Measurements from ENCODE around the gene TPCN1.

Gene TPCN1
- total RNA-seq: 38.2 to 40.2 reads per million in 2 donors

DNA sequence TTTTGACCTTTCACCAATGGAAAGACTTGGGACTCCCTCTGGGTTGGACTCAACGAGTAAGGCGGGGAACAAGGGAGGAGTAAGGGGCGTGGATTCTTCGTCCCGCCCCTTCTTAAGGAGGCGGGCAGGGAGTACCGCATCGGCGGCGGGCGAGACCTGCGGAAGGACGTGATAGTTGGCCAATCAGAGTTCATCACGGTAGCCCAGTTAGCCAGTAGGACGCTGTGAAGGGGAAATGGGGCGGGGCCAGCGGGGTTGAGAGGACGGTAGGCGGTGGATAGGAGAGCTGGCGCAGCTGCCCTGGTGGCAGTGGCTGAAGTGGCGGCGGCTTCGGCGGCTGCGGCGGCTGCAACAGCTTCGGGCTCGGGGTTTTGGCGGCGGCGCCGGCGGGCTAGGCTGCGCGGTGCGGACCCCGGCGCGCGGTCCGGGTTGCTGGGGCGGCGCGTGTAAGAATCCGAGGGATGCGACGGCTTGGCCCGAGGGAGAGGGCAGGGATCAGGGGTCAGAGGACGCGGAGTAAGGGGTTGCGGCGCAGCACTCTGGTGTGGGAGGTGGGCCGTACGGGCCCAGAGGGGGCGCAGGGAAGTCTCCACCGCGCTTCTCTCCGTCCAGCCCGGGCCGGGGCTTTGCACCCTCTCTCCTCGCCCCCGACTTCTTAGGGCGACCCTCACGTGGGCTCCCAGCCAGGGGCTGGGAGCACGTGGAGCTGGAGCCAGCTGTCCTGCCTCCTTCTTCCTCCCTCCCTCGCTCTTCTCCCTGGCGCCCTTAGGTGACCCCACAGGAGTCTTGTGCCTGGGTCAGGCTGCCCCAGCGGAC, at the start of gene TPCN1:
Gene TPCN1 (plus strand): TSS at position 284 of the 816 bp plus-strand sequence. CDS start 5,389 bp downstream, outside the sequence.
- DNase-seq: peak; percentile 86

DNA sequence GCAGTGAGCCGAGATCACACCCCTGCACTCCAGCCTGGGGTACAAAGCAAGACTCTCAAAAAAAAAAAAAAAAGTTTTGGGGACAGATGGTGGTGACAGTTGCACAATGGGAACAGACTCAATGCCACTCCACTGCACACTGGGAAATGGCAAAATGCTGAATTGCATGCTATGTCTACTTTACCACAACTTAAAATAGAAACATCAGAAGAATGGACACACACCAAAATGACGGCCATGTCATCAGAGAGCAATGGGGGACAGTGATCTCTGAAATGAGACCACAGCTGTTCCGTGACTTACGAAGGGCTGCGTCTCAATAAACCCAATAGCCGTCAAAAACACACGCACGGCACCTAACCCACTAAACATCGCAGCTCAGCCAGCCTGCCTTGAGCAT, 49.7 kb upstream of the TPCN1 start:
- no peak for DNase-seq

DNA sequence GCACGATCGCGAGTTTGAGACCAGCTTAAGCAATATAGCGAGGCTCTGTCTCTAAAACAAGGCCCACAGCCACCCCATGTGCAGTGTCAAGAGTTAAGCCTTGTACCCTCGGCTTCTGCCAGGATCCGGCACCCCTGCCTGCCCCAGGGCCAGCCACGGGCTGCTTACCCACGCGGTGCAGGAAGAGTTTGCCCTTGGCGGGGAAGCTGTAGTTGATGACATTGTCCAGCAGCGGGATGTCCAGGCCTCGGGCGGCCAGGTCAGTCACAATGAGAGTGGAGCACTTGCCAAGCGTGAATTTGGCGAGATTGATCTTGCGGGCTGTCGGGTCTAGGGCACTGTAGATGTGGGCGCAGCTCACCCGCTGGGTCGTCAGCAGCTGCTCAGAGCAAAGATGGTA, 49.1 kb upstream of the TPCN1 start:
- DNase-seq: no peak

DNA sequence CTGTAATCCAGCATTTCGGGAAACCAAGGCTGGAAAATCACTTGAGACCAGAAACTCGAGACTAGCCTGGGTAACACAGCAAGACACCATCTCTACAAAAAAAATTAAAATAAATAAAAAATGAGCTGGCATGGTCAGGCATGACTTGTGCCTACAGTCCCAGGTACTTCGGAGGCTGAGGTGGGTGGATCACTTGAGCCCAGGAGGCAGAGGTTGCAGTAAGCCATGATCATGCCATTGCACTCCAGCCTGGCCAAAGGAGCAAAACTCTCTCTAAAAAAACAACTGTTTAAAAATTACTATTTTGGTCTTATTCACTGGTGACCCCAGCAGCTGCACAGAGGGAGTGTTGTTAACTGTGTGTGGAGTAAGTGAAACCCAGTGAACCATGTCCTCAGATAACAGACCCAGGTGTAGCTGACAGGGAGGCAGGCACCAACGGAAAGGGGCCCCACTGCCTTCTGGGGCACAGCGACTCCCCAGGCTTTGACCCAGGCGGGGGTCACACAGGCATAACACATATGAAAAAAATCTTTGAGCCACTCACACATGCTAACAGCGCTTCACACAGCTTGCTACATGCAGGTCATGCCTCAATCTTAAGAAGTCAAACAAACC, 48.1 kb upstream of the TPCN1 start:
- DNase-seq: no peak

DNA sequence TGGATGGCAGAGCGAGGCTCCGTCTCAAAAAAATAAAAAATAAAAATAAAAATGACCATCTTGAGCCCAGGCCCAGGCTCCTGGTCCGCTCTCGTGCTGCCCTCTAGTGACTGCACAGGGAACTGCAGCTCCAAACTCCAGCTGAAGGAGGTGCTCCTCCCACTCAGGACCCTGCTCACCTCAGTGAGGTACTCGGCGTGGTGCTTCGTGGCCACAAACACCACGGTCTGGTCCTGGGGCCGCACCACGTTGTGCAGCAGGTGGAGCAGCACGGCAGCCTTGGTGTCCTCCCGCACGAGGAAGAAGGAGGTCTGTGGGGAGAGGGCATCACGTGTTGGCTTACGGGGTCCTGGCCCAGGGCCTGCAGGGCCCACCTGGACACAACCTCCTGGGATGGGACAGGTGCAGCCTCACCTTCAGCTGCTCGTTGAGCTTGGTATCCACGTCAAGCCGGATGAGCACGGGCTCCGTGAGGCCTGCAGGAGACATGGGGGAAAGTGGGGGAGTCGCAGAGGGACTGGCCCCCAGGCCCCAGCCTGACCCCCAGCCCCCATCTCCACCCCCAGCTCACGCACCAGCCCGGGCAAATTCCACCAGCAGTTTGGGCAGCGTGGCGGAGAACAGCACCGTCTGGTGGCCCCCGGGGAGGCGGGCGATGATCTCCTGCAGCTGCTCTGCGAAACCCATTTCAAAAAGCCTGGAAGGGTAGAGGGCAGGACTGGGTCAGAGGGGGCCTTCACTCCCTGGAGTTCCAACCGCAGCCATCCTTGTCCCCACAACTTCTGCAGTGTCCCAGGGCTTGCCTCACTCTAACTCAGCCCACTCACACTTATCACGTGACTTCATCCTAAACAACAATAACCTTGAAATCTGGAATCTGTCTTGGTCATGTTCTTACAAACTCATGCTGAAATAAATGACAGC, 46.5 kb upstream of the TPCN1 start:
- no peak for DNase-seq

DNA sequence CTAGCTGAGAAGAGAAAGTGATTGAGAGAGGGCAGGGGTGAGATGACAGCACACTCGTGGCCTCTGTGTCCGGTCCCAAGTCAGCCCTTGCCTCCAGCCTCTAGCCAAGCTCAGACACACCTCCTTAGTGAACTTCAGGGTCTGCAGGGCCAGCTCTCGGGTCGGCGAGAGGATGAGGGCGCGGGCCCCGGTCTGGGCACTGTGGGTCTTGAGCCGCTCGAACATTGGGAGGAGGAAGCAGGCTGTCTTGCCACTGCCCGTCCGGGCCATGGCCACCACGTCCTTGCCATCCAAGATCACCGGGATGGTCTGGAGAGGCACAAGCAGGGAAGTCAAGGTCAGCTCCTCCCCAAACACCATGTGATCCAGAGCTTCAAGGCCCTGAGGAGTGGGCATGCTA, 42.2 kb upstream of the TPCN1 start:
- no peak for DNase-seq

DNA sequence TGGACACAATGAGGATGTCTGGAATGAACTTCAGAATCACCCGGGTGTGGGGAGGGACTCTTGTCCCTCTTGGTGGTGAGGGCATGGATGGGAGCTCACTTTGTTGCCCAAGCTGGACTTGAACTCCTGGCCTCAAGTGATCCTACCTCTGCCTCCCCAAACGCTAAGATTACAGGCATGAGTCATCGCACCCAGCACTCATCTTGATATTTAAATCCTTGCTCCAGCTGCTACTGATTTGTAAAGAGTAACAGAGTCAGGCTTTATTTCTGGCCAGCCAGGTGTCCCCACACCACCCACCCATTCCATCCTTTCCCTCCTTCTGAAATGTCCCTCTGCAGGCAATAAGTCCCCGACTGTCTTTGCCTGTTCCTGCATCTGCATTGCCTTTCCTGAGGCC, 40.9 kb upstream of the TPCN1 start:
- no peak for DNase-seq

DNA sequence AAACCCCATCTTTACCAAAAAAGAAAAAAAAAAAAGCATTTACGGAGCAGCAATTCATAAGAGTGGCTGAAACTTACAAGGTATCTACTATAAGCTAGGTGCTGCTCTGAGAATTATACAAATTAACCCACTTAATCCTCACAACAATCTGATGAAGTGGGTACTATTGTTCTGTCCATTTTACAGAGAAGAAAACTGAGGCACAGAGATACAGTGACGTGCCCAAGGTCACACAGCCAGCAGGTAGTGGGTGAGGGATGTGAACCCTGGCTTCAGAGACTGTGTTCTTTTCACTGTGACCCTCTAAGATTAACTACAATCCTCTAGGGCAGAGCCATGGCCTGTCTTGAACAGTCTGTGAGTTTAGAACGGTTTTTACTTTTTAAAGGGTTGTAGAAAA, 39.3 kb upstream of the TPCN1 start:
- DNase-seq: no peak

DNA sequence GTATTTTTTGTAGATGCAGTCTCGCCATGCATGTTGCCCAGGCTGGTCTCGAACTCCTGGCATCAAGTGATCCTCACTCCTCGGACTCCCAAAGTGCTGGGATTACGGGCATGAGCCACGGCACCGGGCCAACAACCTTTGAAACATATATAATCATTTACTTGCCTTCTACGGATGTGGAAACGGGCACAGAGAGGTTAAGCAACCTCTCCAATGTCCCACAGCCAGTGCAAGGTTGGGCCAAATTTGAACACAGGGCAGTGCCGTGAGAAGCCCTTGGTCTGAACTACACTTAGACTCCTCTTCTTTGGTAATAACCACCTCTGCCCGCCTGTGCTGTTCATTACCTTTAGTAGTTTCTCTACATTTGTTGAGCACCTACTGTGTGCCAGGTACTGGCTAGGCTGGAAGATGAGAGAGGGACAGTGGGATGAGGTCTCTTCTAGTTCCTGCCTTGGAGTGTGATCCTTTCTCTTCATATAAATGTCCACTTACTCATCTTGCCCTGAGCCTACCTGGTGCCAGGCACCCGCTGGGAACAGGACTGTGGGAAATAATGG, 38.2 kb upstream of the TPCN1 start:
- no peak for DNase-seq

DNA sequence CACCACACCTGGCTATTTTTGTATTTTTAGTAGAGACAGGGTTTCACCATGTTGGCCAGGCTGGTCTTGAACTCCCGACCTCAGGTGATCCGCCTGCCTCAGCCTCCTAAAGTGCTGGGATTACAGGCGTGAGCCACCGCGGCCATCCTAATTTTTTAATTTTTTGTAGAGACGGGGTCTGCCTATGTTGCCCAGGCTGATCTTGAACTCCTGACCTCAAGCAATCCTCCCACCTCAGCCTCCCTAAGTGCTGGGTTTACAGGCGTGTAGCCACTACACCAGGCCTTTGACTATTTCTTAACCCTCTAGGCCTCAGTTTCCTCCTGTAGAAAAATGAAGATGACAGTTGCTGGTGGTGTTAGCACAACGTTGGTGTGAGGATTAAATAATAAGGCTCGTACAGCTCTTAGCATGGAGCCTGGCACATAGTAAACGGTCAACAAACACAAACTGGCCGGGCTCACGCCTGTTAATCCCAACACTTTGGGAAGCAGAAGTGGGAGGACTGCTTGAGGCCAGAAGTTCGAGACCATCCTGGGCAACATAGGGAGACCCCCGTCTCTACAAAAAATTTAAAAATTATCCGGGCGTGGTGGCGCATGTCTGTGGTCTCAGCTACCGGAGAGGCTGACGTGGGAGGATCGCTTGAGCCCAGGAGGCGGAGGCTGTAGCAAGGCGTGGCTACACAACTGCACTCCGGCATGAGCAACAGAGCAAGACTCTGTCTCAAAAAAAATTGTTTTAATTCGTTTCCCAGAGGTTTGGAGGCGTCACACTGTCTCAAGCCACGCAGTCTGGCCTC, 37.0 kb upstream of the TPCN1 start:
- no peak for DNase-seq

DNA sequence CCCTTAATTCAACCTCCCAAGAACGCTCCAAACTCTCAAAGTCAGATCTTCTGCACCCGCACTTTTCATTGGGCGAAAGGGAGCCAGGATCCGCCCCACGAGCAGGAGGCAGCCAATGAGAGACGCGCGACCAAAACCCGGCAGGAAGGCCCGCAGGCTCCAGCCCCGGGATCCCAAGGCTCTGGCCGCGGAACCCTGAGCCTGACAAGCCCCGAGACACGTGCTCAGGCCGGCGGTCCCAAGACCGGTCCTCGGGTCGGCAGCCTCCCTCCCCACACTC, 36.4 kb upstream of the TPCN1 start:
- DNase-seq: peak; percentile 56

DNA sequence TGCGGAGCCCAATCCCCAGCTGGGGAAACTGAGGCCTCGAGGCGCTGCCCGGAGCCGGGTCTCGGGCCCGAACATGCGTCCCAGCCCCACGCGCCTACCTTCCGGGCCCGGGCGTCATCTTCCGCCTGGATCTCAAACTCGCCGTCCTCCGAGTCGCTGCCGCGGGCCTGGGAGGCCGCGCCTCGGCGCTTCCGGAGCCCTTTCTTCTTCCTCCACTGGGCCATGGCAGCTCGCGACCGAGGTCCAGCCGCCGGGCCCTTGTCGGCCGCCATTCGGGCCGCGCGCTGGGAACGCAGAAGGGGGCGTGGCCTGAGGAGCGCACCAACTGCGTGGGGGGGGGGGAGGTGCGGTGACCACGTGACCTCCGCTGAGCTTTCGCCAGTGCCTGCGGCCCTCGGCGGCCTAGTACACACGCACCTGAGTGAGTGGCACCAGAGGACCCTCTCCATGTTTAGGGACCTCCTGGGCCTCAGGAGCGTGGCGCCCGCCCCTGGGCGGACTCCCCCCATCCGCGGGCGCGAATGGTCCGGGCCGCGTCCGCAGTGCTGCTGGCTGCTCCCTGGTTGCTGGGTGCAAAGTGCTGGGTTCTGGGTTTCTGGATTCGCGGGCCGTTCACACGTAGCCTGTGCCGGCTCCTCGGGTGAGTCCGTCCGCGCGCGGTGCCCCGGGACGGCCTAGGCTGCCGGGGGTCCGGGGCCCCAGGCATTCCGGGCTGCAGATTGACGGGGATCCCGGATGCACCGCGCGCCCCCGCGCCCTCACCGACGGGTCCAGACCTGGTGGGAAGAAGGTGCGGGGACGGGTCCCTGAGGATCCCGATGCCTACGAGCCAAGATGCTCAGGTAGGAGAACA, 35.9 kb upstream of the TPCN1 start, which contains the start of the genes DDX54 and RITA1:
Gene DDX54 (minus strand): TSS at position 299 of the 853 bp plus-strand sequence. CDS start 27 bp downstream, at position 272.
Gene RITA1 (plus strand): TSS at position 542 of the 853 bp plus-strand sequence. CDS start 1,026 bp downstream, outside the sequence.
- DNase-seq: peak; percentile 66

DNA sequence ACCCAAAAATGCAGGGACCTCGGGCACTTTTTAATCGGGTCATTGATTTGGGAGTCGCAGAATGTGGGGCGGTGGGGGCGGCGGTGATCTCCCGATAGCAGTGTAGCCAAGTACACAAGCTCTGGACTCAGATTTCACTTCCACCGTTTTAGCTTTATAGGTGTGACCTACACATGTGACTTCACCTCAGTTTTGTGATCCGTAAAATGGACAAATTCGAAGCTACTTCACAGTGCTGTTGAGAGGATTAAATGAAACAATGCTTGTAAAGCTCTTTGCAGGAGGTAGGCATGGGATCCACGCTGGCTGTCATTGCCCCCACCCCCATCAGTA, 35.3 kb upstream of the TPCN1 start:
- DNase-seq: no peak

DNA sequence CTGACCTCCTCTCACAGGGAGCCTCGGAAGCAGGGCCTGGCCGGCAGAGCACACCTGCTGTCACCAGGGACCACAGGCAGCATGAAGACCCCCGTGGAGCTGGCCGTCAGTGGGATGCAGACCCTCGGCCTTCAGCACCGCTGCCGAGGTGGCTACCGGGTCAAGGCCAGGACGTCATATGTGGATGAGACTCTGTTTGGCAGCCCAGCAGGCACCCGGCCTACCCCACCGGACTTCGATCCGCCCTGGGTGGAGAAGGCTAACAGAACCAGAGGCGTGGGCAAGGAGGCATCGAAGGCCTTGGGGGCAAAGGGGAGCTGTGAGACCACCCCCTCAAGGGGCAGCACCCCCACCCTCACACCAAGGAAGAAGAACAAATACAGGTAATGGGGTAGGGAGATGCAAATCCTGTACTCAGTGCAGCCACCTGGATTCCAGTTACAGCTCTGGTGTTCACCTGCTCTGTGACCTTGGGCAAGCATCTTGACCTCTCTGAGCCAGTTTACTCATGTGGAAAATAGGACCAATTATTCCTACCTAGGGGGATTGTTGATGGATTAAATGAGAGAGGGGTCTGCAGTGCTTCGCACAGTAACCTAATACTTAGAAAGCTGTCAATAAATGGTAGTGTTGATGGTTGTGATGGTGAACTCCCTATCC, 34.5 kb upstream of the TPCN1 start:
- no peak for DNase-seq

DNA sequence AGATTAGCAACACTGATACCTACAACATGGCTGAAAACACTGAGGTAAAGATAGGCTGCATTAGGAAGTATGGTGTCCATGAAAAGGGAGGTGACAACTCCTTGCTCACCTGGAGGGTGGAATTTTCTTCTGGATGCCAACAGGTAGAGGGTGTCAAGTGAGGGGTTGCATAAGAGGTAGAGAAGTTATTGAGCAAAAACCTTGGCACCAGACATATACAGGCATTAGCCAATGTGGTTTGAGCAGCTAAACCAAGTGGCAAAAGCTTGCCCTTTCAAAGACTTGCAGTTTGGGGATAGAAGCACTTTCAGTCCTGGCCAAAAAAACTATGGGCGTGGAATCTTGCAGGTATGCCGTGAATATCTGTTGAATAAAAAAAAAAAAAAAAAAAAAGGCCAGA, 31.9 kb upstream of the TPCN1 start:
- no peak for DNase-seq

DNA sequence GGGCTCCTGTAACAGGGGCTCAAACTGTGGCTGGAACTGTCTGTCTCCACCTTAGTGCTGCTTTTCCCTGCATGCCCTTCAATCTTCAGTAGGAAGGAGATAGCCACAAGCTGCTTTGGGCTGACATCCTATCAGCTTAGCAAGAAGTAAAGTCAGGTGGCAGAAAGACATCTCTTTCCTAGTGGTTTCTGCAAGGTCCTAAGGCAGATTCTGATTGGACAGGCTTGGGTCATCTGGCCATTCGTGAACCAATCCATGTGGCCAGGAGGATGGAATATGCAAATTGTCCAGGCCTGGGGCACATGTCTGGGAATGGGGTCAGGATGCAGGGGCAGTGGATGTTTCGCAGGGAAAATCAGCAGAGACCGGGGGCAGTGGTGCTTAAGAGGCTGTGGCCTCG, 30.5 kb upstream of the TPCN1 start:
- no peak for DNase-seq

DNA sequence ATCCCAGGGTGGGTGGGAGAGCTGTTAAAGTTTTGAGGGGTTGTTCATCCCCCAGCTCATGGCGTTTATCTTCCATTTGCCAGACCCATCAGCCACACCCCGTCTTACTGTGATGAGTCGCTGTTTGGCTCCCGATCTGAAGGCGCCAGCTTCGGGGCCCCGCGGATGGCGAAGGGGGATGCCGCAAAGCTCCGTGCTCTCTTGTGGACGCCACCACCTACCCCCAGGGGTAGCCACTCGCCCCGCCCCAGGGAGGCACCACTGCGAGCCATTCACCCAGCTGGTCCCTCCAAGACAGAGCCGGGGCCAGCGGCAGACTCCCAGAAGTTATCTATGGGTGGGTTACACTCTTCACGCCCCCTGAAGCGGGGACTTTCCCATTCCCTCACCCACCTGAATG, 30.0 kb upstream of the TPCN1 start:
- DNase-seq: no peak

DNA sequence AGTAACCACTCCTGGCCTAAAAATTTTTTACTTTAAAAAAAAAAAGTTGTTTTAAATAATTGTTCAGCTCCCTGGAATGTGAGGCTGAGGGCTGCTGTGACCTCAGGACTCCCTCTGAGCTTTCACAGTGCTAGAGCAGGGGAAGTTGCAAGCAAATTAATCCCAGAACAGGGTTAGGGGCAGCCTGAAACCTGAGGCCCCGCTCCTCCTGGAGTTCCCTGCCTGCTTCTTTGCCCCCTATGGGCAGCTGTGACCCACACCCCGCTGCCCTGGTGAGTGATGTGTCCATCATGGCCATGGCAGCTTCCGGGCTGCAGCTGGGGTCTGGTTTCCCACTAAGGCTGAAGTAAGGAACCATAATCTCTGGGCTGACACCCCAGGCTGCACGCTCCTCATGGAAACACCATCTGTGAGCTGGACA, 26.3 kb upstream of the TPCN1 start:
- DNase-seq: no peak

DNA sequence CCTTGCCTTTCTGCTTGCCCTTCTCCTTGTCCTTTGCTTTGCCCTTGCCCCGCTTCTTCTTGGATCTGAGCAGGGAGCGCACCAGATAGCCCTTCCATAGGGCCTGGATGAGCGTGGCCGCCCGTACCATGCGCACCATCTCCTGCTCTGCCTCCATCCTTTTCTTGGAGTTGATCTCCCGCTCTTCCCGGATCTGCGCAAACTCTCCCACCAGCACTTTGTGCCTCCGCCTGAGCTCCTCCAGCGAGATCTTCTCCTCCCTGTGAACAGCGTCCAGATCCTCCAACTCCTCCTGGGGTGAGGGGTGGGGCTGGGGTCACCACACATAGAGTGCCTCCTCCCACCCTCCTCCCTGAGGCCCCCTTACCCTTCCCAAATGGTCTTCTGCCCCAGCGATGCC, 25.7 kb upstream of the TPCN1 start:
- DNase-seq: no peak

DNA sequence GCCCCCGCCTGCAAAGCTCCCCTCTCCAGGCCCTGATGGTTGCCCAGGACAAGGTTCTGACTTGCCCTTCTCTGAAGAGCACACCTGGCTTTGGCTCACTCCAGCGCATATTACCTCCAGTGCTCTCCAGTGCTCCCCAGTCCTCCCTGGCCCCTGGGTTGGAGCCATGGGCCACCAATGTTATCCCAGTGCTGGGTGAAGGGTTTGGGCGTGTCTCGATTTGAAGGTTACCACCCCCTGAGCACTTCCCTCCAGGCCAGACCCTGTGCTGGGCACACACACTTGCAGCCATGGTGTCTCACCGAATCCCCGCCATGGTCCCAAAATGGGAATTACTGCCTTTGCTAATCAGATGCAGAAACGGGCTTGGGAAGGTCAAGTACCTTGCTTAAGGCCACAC, 24.7 kb upstream of the TPCN1 start:
- no peak for DNase-seq

DNA sequence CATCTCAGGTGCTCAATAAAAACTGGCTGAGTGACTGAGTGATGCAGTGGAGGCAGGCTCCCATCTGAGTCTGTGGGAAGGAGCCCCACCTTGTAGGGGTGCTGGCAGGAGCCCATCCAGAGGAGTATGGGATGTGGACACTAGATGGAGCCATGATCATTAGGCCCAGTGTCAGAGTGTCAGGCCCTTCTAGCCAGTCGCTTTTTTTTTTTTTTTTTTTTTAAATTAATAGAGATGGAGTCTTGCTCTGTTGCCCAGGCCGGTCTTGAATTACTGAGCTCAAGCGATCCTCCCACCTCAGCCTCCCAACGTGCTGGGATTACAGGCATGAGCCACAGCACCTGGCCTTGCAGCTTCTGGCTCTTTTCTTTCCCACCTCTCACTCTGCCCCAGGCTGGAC, 24.3 kb upstream of the TPCN1 start:
- DNase-seq: no peak
